HepG2 (cell line): ENCODE measurements around the gene MTCL1. TPM values are rescaled to one million over a fixed set of nuclear protein-coding genes. Genes with fewer than 3 reads are reported as not detected.

Experiments
- ATAC-seq: fragments of 200-7000 bp; cut with Tn5 transposase; 3 replicates; pipeline ENCODE4 v1.9.1; 2020; ENCODE audit warnings: mild to moderate bottlenecking, moderate library complexity
- BruUV-seq: library from RNA; stranded (reverse); fragments of 400-500 nt; replicated peaks from 2 replicates; lab custom pipeline; 2021; lab: Mats Ljungman, UMichigan
- CTCF ChIA-PET: fragments of 300-600 bp; formaldehyde crosslinking; extraction: SDS; loops from one replicate; lab custom pipeline; 2021; ENCODE audit warnings: low total read pairs, inconsistent platforms, low intra/inter-chr PET ratio; lab: Yijun Ruan, JAX
- POLR2A ChIA-PET: fragments of 350-600 bp; sonication (Branson Sonifier 250); formaldehyde crosslinking; loops from one replicate; lab custom pipeline; 2020; ENCODE audit warnings: antibody characterized with exemption, inconsistent platforms; lab: Yijun Ruan, JAX
- DNase-seq: peaks from one replicate; pipeline ENCODE4 v3.0.0-alpha.2; 2015; ENCODE audit warnings: low spot score
- FAIRE-seq: peaks from 3 replicates; lab custom pipeline; 2011; peaks lifted over from hg19 to GRCh38; lab: Jason Lieb, UNC
- H2AFZ ChIP-seq: one replicate; pipeline ENCODE4 v1.6.1; 2011; ENCODE audit warnings: low read length, inconsistent platforms
- H3K27ac ChIP-seq: fragments of 300-600 bp; 3 replicates; pipeline ENCODE4 v1.8.0; 2011; ENCODE audit warnings: mixed run types, mild to moderate bottlenecking, mixed read lengths, low read length, inconsistent platforms; ENCODE audit not compliant: insufficient read depth; ENCODE audit errors: extremely low read length
- H3K27me3 ChIP-seq, 2 experiments: fragments of 200-600 bp in 1 of 2; 2 replicates in 1 of 2; 3 replicates in 1 of 2; pipeline versions ENCODE4 v1.6.0 to v1.8.0; 2011; ENCODE audit warnings: low read length in 2 of 2, mild to moderate bottlenecking in 2 of 2, moderate library complexity in 2 of 2, inconsistent platforms in 1 of 2; ENCODE audit not compliant: insufficient read depth in 2 of 2, control insufficient read depth in 1 of 2
- H3K36me3 ChIP-seq, 2 experiments: fragments of 200-600 bp in 1 of 2; replicated peaks in 1 of 2; 2 replicates in 1 of 2; 3 replicates in 1 of 2; pipeline versions ENCODE4 v1.5.1 to v1.8.0; 2011; ENCODE audit warnings: low read length in 2 of 2, inconsistent platforms in 1 of 2; ENCODE audit not compliant: insufficient read depth in 2 of 2, control insufficient read depth in 1 of 2
- H3K4me1 ChIP-seq: 2 replicates; pipeline ENCODE4 v1.5.1; 2012; ENCODE audit warnings: low read length, inconsistent platforms; ENCODE audit not compliant: insufficient read depth
- H3K4me2 ChIP-seq: 2 replicates; pipeline ENCODE4 v1.6.0; 2011; ENCODE audit warnings: low read depth, low read length, inconsistent platforms
- H3K4me3 ChIP-seq, 3 experiments: fragments of 200-600 bp in 1 of 3; sonication (generic), shearing (Covaris generic) in 1 of 3; replicated peaks in 1 of 3; 2 replicates each; pipeline ENCODE4 v1.5.1; 2011 to 2016; ENCODE audit warnings: low read length in 3 of 3, inconsistent platforms in 2 of 3, low read depth in 2 of 3, mild to moderate bottlenecking in 2 of 3, control low read depth in 1 of 3, mixed read lengths in 1 of 3; ENCODE audit not compliant: insufficient read depth in 1 of 3
- H3K79me2 ChIP-seq: one replicate; pipeline ENCODE4 v1.6.1; 2011; ENCODE audit warnings: low read length, inconsistent platforms; ENCODE audit not compliant: insufficient read depth
- H3K9ac ChIP-seq: 2 replicates; pipeline ENCODE4 v1.6.0; 2011; ENCODE audit warnings: mild to moderate bottlenecking, low read depth, low read length, inconsistent platforms; ENCODE audit not compliant: insufficient read depth
- H3K9me3 ChIP-seq: 2 replicates; pipeline ENCODE4 v1.5.1; 2012; ENCODE audit warnings: mild to moderate bottlenecking, low read length
- H4K20me1 ChIP-seq: 2 replicates; pipeline ENCODE4 v1.6.0; 2011; ENCODE audit warnings: inconsistent platforms, mild to moderate bottlenecking, low read length, moderate library complexity; ENCODE audit not compliant: insufficient read depth
- ARHGAP35 ChIP-seq: sonication (generic); formaldehyde crosslinking; IDR thresholded peaks from 2 replicates; pipeline ENCODE4 v1.9.0; 2022; ENCODE audit warnings: mild to moderate bottlenecking, inconsistent platforms, moderate library complexity, missing genetic modification reagents, borderline replicate concordance
- CHD4 ChIP-seq: fragments of 200-600 bp; sonication (generic); IDR thresholded peaks from 2 replicates; pipeline ENCODE4 v1.7.0; 2017; ENCODE audit warnings: mild to moderate bottlenecking, low read length, borderline replicate concordance
- EP300 ChIP-seq, 3 experiments: sonication (generic) in 1 of 3; formaldehyde crosslinking in 1 of 3; IDR thresholded peaks; 2 replicates each; pipeline versions ENCODE4 v1.5.1 to v1.6.1; 2011 to 2020; ENCODE audit warnings: low read depth in 2 of 3, low read length in 2 of 3, borderline replicate concordance in 1 of 3, improper control_type of control experiment in 1 of 3, mild to moderate bottlenecking in 1 of 3, missing genetic modification reagents in 1 of 3, moderate library complexity in 1 of 3
- KDM6A ChIP-seq: IDR thresholded peaks from 2 replicates; pipeline ENCODE4 v1.6.1; 2016; ENCODE audit warnings: low read depth
- MAFF ChIP-seq: IDR thresholded peaks from 2 replicates; pipeline ENCODE4 v1.6.1; 2011; ENCODE audit warnings: low read depth, low read length, improper control_type of control experiment
- MXI1 ChIP-seq: IDR thresholded peaks from 3 replicates; pipeline ENCODE4 v1.6.1; 2012; ENCODE audit warnings: low read depth, low read length, inconsistent platforms, borderline replicate concordance
- SAFB2 ChIP-seq: sonication (generic); formaldehyde crosslinking; IDR thresholded peaks from 2 replicates; pipeline ENCODE4 v1.5.1; 2020; ENCODE audit warnings: missing genetic modification reagents, low read depth, mild to moderate bottlenecking, borderline replicate concordance
- SMAD9 ChIP-seq: sonication (generic); formaldehyde crosslinking; IDR thresholded peaks from 2 replicates; pipeline ENCODE4 v1.5.1; 2020; ENCODE audit warnings: mild to moderate bottlenecking, missing genetic modification reagents
- WIZ ChIP-seq: sonication (generic); formaldehyde crosslinking; IDR thresholded peaks from 2 replicates; pipeline ENCODE4 v1.5.1; 2020; ENCODE audit warnings: mild to moderate bottlenecking, missing genetic modification reagents
- ZNF30 ChIP-seq: sonication (generic); formaldehyde crosslinking; IDR thresholded peaks from 2 replicates; pipeline ENCODE4 v1.5.0; 2020; ENCODE audit warnings: mild to moderate bottlenecking, missing genetic modification reagents
- ZNF432 ChIP-seq: sonication (generic); formaldehyde crosslinking; IDR thresholded peaks from 2 replicates; pipeline ENCODE4 v1.5.0; 2020; ENCODE audit warnings: missing genetic modification reagents, mild to moderate bottlenecking, borderline replicate concordance
- ZNF484 ChIP-seq: sonication (generic); formaldehyde crosslinking; IDR thresholded peaks from 2 replicates; pipeline ENCODE4 v1.5.1; 2020; ENCODE audit warnings: mild to moderate bottlenecking, low read depth, missing genetic modification reagents, borderline replicate concordance
- WGBS: methylation state at CpG from one replicate; pipeline ENCODE4 v1.1.6; 2017; ENCODE audit warnings: low lambda C conversion rate; 5-methylcytosine and 5-hydroxymethylcytosine counted together
- in situ Hi-C: cut with HindIII; loops from 2 replicates; pipeline ENCODE4 v1.10.0; 2017; ENCODE audit warnings: low pct_unique_long_range_greater_than_20kb; ENCODE audit not compliant: extremely low pct_ligation_motif_present
- intact Hi-C: fragments of 100-400 bp; cut with micrococcal nuclease; formaldehyde crosslinking; loops from one replicate; pipeline ENCODE4 v1.10.0; 2022; ENCODE audit not compliant: unreplicated experiment
- polyA plus RNA-seq, 8 experiments: library from polyadenylated mRNA; depleted of rRNA in 3 of 8; stranded (reverse) in 7 of 8; unstranded in 1 of 8; fragments of >200 nt; fragmentation: Illumina TruSeq in 4 of 8; extraction: Trizol in 4 of 8; gene quantifications; 2 replicates each; pipeline versions ENCODE4 v1.2.1 to v1.2.3, GENCODE V29; 2011 to 2016; ENCODE audit warnings: low read depth in 4 of 8, missing spikeins in 1 of 8, mixed read lengths in 1 of 8; ENCODE audit not compliant: insufficient read depth in 1 of 8
- total RNA-seq, 5 experiments: library from RNA; depleted of rRNA; stranded (reverse); fragments of >200 nt; fragmentation: Illumina TruSeq; extraction: Trizol; gene quantifications; 2 replicates each; pipeline ENCODE4 v1.2.3, GENCODE V29; 2016; ENCODE audit warnings: low read depth in 1 of 5
- TF ChIP-seq, protein P1 (sequence below): sonication (generic); formaldehyde crosslinking; IDR thresholded peaks from 2 replicates; pipeline ENCODE4 v1.4.0; 2020; ENCODE audit warnings: missing genetic modification reagents, mild to moderate bottlenecking, borderline replicate concordance
- TF ChIP-seq, protein P2 (sequence below): sonication (generic); formaldehyde crosslinking; IDR thresholded peaks from 2 replicates; pipeline ENCODE4 v1.4.0; 2020; ENCODE audit warnings: missing genetic modification reagents, mild to moderate bottlenecking, borderline replicate concordance
- TF ChIP-seq, protein P3 (sequence below): sonication (generic); formaldehyde crosslinking; conservative IDR thresholded peaks from 2 replicates; pipeline ENCODE4 v1.4.0; 2020; ENCODE audit warnings: mild to moderate bottlenecking, missing genetic modification reagents, moderate library complexity

Gene MTCL1
- total and polyA plus RNA-seq, 2 of the 13 experiments (the other 11 are each of a cell fraction or from before 2014, with no cell fraction given): 3.1 to 3.2 TPM

DNA sequence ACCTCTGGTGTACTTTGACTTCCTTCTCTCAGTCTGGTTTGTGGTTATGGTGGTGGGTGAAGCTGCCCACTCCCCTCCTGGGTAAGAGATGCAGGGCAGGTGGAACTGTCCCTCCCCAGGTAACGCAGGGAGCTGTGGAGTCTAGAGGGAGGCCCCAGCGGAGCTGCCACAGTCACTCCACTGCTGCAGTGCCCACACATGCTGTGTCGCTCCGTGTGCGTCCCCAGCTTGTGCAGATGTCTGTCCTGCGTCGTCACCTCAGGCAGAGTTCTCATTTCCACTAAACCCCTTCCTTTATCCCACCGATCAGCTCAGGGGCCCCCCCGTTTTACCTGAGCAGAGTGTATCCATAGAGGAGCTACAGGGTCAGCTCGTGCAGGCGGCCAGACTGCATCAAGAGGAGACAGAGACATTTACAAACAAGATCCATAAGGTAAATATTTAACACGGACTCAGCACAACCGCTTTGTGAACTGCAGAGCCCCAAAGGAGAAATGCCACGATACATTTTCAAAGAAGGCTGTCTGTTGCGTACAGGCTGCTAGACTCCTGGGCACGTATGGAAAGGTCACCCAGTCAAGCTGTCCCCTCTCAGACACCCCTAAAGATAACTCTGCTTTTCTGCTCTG, 87.4 kb downstream of the MTCL1 start:
- intact Hi-C loops: loop anchor here (10.0 kb wide), 1 partner anchor 88 kb away; the partner anchor contains the start of gene MTCL1
- peak overlapping the region; percentile 46 to 58 (median 48) for H3K4me3 ChIP-seq
- FAIRE-seq (peak; percentile 79), DNase-seq (peak; percentile 69), ATAC-seq (peak; percentile 88)
- no peaks in the 10 kb centered on the region for H3K27me3 ChIP-seq
- no peak overlapping the region for H2AFZ ChIP-seq
- ChIA-PET POLR2A (no interaction called here), CTCF (no interaction called here)
- H4K20me1 ChIP-seq: no peaks in the 10 kb centered on the region
- in situ Hi-C loops: loop anchor here (5.0 kb wide), 1 partner anchor 86 kb away; the partner anchor contains the start of gene MTCL1
- no peaks in the 10 kb centered on the region for H3K9me3 ChIP-seq
- WGBS: 9% methylated on average over 14 of the region's 16 CpGs
- H3K36me3 ChIP-seq: 0 out of 5 replicates have a peak, but pooled peaks cover 0 to 1% of the 10 kb centered on the region in 2 experiments
- no peak overlapping the region for H3K27ac ChIP-seq
- peak overlapping the region; percentile 13 for H3K9ac ChIP-seq
- peaks cover 67% of the 10 kb centered on the region for H3K4me1 ChIP-seq
- H3K79me2 ChIP-seq: no peaks in the 10 kb centered on the region
- no TSS peak for BruUV-seq
- H3K4me2 ChIP-seq: peak overlapping the region; percentile 85
- TF ChIP-seq KDM6A (CRISPR knock-in tag) (no peak), CHD4 (no peak), MAFF (peak; percentile 23; the same call in 1 of the 2 replicates), EP300 (IDR thresholded peaks at IDR 0.05; ENCODE audit: low read depth in 2 of 2, low read length in 2 of 2) (0 out of 4 replicates have a peak, but pooled peaks of 1 of the 2 experiments have one; percentile 18), EP300 (CRISPR knock-in tag; IDR thresholded peaks at IDR 0.05; ENCODE audit: borderline replicate concordance) (no peak), ZNF30 (CRISPR knock-in tag) (no peak), SAFB2 (CRISPR knock-in tag) (no peak), ZNF432 (CRISPR knock-in tag) (no peak), ARHGAP35 (CRISPR knock-in tag) (no peak), SMAD9 (CRISPR knock-in tag) (no peak), MXI1 (no peak), ZNF484 (CRISPR knock-in tag) (no peak), WIZ (CRISPR knock-in tag) (no peak)
- TF ChIP-seq, protein P1, sequence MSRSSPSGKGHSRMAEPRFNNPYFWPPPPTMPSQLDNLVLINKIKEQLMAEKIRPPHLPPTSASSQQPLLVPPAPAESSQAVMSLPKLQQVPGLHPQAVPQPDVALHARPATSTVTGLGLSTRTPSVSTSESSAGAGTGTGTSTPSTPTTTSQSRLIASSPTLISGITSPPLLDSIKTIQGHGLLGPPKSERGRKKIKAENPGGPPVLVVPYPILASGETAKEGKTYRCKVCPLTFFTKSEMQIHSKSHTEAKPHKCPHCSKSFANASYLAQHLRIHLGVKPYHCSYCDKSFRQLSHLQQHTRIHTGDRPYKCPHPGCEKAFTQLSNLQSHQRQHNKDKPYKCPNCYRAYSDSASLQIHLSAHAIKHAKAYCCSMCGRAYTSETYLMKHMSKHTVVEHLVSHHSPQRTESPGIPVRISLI (CRISPR knock-in tag): no peak
- TF ChIP-seq, protein P2, sequence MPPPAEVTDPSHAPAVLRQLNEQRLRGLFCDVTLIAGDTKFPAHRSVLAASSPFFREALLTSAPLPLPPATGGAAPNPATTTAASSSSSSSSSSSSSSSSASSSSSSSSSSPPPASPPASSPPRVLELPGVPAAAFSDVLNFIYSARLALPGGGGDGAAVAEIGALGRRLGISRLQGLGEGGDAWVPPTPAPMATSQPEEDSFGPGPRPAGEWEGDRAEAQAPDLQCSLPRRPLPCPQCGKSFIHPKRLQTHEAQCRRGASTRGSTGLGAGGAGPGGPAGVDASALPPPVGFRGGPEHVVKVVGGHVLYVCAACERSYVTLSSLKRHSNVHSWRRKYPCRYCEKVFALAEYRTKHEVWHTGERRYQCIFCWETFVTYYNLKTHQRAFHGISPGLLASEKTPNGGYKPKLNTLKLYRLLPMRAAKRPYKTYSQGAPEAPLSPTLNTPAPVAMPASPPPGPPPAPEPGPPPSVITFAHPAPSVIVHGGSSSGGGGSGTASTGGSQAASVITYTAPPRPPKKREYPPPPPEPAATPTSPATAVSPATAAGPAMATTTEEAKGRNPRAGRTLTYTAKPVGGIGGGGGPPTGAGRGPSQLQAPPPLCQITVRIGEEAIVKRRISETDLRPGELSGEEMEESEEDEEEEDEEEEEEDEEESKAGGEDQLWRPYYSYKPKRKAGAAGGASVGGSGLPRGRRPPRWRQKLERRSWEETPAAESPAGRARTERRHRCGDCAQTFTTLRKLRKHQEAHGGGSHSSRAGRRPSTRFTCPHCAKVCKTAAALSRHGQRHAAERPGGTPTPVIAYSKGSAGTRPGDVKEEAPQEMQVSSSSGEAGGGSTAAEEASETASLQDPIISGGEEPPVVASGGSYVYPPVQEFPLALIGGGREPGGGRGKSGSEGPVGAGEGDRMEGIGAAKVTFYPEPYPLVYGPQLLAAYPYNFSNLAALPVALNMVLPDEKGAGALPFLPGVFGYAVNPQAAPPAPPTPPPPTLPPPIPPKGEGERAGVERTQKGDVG (CRISPR knock-in tag): no peak
- TF ChIP-seq, protein P3, sequence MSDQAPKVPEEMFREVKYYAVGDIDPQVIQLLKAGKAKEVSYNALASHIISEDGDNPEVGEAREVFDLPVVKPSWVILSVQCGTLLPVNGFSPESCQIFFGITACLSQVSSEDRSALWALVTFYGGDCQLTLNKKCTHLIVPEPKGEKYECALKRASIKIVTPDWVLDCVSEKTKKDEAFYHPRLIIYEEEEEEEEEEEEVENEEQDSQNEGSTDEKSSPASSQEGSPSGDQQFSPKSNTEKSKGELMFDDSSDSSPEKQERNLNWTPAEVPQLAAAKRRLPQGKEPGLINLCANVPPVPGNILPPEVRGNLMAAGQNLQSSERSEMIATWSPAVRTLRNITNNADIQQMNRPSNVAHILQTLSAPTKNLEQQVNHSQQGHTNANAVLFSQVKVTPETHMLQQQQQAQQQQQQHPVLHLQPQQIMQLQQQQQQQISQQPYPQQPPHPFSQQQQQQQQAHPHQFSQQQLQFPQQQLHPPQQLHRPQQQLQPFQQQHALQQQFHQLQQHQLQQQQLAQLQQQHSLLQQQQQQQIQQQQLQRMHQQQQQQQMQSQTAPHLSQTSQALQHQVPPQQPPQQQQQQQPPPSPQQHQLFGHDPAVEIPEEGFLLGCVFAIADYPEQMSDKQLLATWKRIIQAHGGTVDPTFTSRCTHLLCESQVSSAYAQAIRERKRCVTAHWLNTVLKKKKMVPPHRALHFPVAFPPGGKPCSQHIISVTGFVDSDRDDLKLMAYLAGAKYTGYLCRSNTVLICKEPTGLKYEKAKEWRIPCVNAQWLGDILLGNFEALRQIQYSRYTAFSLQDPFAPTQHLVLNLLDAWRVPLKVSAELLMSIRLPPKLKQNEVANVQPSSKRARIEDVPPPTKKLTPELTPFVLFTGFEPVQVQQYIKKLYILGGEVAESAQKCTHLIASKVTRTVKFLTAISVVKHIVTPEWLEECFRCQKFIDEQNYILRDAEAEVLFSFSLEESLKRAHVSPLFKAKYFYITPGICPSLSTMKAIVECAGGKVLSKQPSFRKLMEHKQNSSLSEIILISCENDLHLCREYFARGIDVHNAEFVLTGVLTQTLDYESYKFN (CRISPR knock-in tag): peak; percentile 44; the same call in 1 of the 2 replicates
